ENCODE measurements around the gene OR2T8.

The OR2T8 gene

GRCh38 chr1:247919952-247920351, at the start of gene OR2T8:
Gene OR2T8, plus strand, starts transcription at chr1:247920252. Its CDS starts 766 bp downstream, at chr1:247921018.
- DNase-seq, result no peak

- no peak for DNase-seq
Observed at GRCh38 chr1:247883346-247883745, 36.7 kb upstream of the OR2T8 start.

- DNase-seq, result peak; percentile 49
Observed at GRCh38 chr1:247884797-247885413, 35.1 kb upstream of the OR2T8 start.

- no peak for DNase-seq
Observed at GRCh38 chr1:247895163-247895637, 24.9 kb upstream of the OR2T8 start, which contains the start of gene OR2W3. Gene OR2W3, plus strand, starts transcription at chr1:247895587. Its CDS starts 0 bp downstream, at chr1:247895587.

GRCh38 chr1:247895976-247896375, 24.1 kb upstream of the OR2T8 start:
- no peak for DNase-seq

- DNase-seq, result no peak
Observed at GRCh38 chr1:247904122-247904521, 15.9 kb upstream of the OR2T8 start.

- peak; percentile 29 for DNase-seq
Observed at GRCh38 chr1:247905181-247905580, 14.9 kb upstream of the OR2T8 start.

- peak; percentile 28 for DNase-seq
Observed at GRCh38 chr1:247905910-247906503, 14.0 kb upstream of the OR2T8 start.

- DNase-seq, result peak; percentile 95
Observed at GRCh38 chr1:247906504-247907047, 13.5 kb upstream of the OR2T8 start.

GRCh38 chr1:247908766-247909165, 11.3 kb upstream of the OR2T8 start:
- DNase-seq, result no peak

- DNase-seq, result no peak
Observed at GRCh38 chr1:247913786-247914185, 6.3 kb upstream of the OR2T8 start.

GRCh38 chr1:247914941-247915662, 5.0 kb upstream of the OR2T8 start:
- DNase-seq, result no peak

- DNase-seq, result no peak
Observed at GRCh38 chr1:247923941-247924340, 3.9 kb downstream of the OR2T8 start.

- DNase-seq, result no peak
Observed at GRCh38 chr1:247924868-247925267, 4.8 kb downstream of the OR2T8 start, which contains the start of gene OR2AJ1. Gene OR2AJ1, plus strand, starts transcription at chr1:247924889. Its CDS starts 8,880 bp downstream, at chr1:247933769.

GRCh38 chr1:247933989-247934388, 13.9 kb downstream of the OR2T8 start:
- DNase-seq, result no peak

- DNase-seq, result no peak
Observed at GRCh38 chr1:247935781-247936180, 15.7 kb downstream of the OR2T8 start.

GRCh38 chr1:247936415-247936814, 16.4 kb downstream of the OR2T8 start:
- DNase-seq, result no peak

- peak; percentile 93 for DNase-seq
Observed at GRCh38 chr1:247936965-247937734, 17.1 kb downstream of the OR2T8 start.

- no peak for DNase-seq
Observed at GRCh38 chr1:247942624-247943023, 22.6 kb downstream of the OR2T8 start.

GRCh38 chr1:247948558-247948957, 28.5 kb downstream of the OR2T8 start, which contains the start of gene OR2L8:
Gene OR2L8, plus strand, starts transcription at chr1:247948858. Its CDS starts 0 bp downstream, at chr1:247948858.
- no peak for DNase-seq

GRCh38 chr1:247953408-247953807, 33.4 kb downstream of the OR2T8 start:
- no peak for DNase-seq

GRCh38 chr1:247961791-247962190, 41.7 kb downstream of the OR2T8 start:
- peak; percentile 76 for DNase-seq

Measured in hematopoietic multipotent progenitor cell treated with erythropoietin and hydrocortisone succinate and interleukin-3 and kit ligand, for 8 days (in vitro differentiated cells).